Tongue (tissue), 2 donors: ENCODE results near the gene CTTNBP2. TPM values are rescaled to one million over a fixed set of nuclear protein-coding genes. Genes with fewer than 3 reads are reported as not detected.

Source experiments
- DNase-seq: peaks from one replicate; pipeline ENCODE4 v3.0.0-alpha.2; 2015
- total RNA-seq: library from RNA; depleted of rRNA; stranded (reverse); fragments of >200 nt; gene quantifications from one replicate; pipeline ENCODE4 v1.2.3, GENCODE V29; 2014

The CTTNBP2 gene
- total RNA-seq, 1 donor from 2014 or later: 13.1 TPM

- DNase-seq: no peak
Observed at GRCh38 chr7:117785431-117785830, 87.8 kb downstream of the CTTNBP2 start.

- no peak for DNase-seq
Observed at GRCh38 chr7:117784315-117784714, 88.9 kb downstream of the CTTNBP2 start.

GRCh38 chr7:117782761-117783160 is 90.5 kb downstream of the CTTNBP2 start:
- no peak for DNase-seq

- no peak for DNase-seq
Observed at GRCh38 chr7:117781707-117782106, 91.5 kb downstream of the CTTNBP2 start.

GRCh38 chr7:117780832-117781231 is 92.4 kb downstream of the CTTNBP2 start:
- no peak for DNase-seq

GRCh38 chr7:117777335-117778142 is 95.7 kb downstream of the CTTNBP2 start:
- no peak for DNase-seq

GRCh38 chr7:117776224-117776623 is 97.0 kb downstream of the CTTNBP2 start:
- no peak for DNase-seq

- DNase-seq: no peak
Observed at GRCh38 chr7:117775801-117776200, 97.4 kb downstream of the CTTNBP2 start.

- no peak for DNase-seq
Observed at GRCh38 chr7:117774943-117775342, 98.3 kb downstream of the CTTNBP2 start.

- DNase-seq: no peak
Observed at GRCh38 chr7:117772421-117772820, 100.8 kb downstream of the CTTNBP2 start.

GRCh38 chr7:117771756-117772155 is 101.5 kb downstream of the CTTNBP2 start:
- DNase-seq: no peak

- no peak for DNase-seq
Observed at GRCh38 chr7:117769085-117769484, 104.2 kb downstream of the CTTNBP2 start.

GRCh38 chr7:117767951-117768350 is 105.3 kb downstream of the CTTNBP2 start:
- DNase-seq: no peak

- no peak for DNase-seq
Observed at GRCh38 chr7:117766913-117767312, 106.3 kb downstream of the CTTNBP2 start.

- DNase-seq: no peak
Observed at GRCh38 chr7:117764031-117764430, 109.2 kb downstream of the CTTNBP2 start.

- no peak for DNase-seq
Observed at GRCh38 chr7:117762055-117762454, 111.2 kb downstream of the CTTNBP2 start.

GRCh38 chr7:117759950-117760640 is 113.1 kb downstream of the CTTNBP2 start:
- DNase-seq: no peak

- no peak for DNase-seq
Observed at GRCh38 chr7:117757440-117757839, 115.8 kb downstream of the CTTNBP2 start.

GRCh38 chr7:117756586-117757085 is 116.6 kb downstream of the CTTNBP2 start:
- no peak for DNase-seq

GRCh38 chr7:117755136-117755535 is 118.1 kb downstream of the CTTNBP2 start:
- DNase-seq: no peak

- DNase-seq: peak; percentile 10
Observed at GRCh38 chr7:117751775-117752174, 121.5 kb downstream of the CTTNBP2 start.

GRCh38 chr7:117750612-117751563 is 122.4 kb downstream of the CTTNBP2 start:
- DNase-seq: peak; percentile 48
